HG03175 (cell line): ENCODE data around the gene RGS9.
A peak's percentile ranks its signal among the peaks of the same experiment; 100 is the strongest.

Experiments used
- ATAC-seq: cut with Tn5 transposase; IDR thresholded peaks from one replicate; pipeline ENCODE4 v1.9.1; 2021; ENCODE audit warnings: mild to moderate bottlenecking, moderate library complexity; ENCODE audit not compliant: unreplicated experiment

The RGS9 gene

GRCh38 chr17:65154770-65155589, 17.8 kb downstream of the RGS9 start:
- peak; percentile 89 for ATAC-seq

- ATAC-seq, result peak; percentile 54
Observed at GRCh38 chr17:65155622-65156021, 18.5 kb downstream of the RGS9 start.

- ATAC-seq, result no peak
Observed at GRCh38 chr17:65156185-65156834, 19.1 kb downstream of the RGS9 start.

GRCh38 chr17:65156835-65157565, 19.8 kb downstream of the RGS9 start:
- ATAC-seq, result no peak

GRCh38 chr17:65158041-65158440, 20.9 kb downstream of the RGS9 start:
- no peak for ATAC-seq

- ATAC-seq, result no peak
Observed at GRCh38 chr17:65158622-65159021, 21.5 kb downstream of the RGS9 start.

GRCh38 chr17:65160516-65160915, 23.3 kb downstream of the RGS9 start:
- no peak for ATAC-seq

GRCh38 chr17:65163990-65164495, 26.9 kb downstream of the RGS9 start:
- peak; percentile 93 for ATAC-seq

- no peak for ATAC-seq
Observed at GRCh38 chr17:65166787-65167186, 29.6 kb downstream of the RGS9 start.

GRCh38 chr17:65167566-65167965, 30.4 kb downstream of the RGS9 start:
- ATAC-seq, result no peak

- no peak for ATAC-seq
Observed at GRCh38 chr17:65169691-65170090, 32.5 kb downstream of the RGS9 start.

- no peak for ATAC-seq
Observed at GRCh38 chr17:65170839-65171238, 33.7 kb downstream of the RGS9 start.

GRCh38 chr17:65171752-65172151, 34.6 kb downstream of the RGS9 start:
- ATAC-seq, result no peak

- ATAC-seq, result no peak
Observed at GRCh38 chr17:65172496-65173136, 35.4 kb downstream of the RGS9 start.

GRCh38 chr17:65173284-65173793, 36.2 kb downstream of the RGS9 start:
- ATAC-seq, result no peak

GRCh38 chr17:65173976-65174683, 37.0 kb downstream of the RGS9 start:
- ATAC-seq, result no peak

GRCh38 chr17:65174974-65175373, 37.8 kb downstream of the RGS9 start:
- ATAC-seq, result no peak

- no peak for ATAC-seq
Observed at GRCh38 chr17:65175952-65176351, 38.8 kb downstream of the RGS9 start.

- ATAC-seq, result no peak
Observed at GRCh38 chr17:65176646-65177409, 39.7 kb downstream of the RGS9 start.
